ENCODE data around the gene DGKK.

DGKK gene

DNA sequence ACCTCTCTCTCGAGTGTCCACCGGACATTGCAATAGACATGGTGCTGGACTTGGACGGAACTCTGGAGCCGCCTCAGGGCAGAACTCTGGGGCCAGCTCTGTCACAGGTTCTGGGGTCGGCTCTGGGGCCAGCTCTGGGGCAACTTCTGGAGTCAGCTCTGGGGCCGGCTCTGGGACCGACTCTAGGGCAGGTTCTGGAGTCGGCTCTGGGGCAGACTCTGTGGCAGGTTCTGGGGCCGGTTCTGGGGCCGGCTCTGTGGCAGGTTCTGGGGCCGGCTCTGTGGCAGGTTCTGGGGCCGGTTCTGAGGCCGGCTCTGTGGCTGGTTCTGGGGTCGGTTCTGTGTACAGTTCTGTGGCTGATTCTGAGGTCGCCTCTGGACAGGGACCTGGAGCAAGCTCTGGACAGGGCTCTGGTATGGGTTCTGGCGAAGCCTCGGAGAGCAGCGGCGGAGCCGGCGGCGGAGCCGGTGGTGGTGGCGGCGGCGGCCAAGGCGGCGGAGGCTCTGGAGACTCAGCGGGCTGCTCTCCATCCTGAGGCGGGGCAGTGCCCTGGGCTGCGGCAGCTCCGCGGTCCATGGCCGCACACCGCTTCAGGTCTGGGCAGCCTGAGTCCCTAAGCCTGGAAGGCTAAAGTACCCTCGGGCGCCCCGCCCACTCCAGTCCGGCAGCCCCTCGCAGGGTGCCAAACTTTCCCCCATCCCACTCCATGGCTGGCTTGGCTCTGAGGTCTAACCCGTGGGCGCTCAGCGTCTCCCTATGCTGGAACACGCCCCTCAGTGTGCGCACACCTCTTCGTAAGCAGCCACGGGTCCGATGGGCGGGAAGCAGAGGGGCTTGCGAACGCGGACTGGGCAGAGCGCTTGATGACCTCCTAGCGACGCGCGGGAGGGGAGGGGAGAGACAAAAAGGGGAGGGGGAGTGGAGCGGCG lies at the start of gene DGKK:
Gene DGKK, minus strand, starts transcription at position 723 of the 929 bp plus-strand sequence. Its CDS starts 147 bp downstream, at position 576.
- no peak for DNase-seq (ENCODE audit: low spot score)

- no peak for DNase-seq (ENCODE audit: low spot score)
Observed at GRCh38 chrX:50514811-50515210, 44.2 kb upstream of the DGKK start.

DNA sequence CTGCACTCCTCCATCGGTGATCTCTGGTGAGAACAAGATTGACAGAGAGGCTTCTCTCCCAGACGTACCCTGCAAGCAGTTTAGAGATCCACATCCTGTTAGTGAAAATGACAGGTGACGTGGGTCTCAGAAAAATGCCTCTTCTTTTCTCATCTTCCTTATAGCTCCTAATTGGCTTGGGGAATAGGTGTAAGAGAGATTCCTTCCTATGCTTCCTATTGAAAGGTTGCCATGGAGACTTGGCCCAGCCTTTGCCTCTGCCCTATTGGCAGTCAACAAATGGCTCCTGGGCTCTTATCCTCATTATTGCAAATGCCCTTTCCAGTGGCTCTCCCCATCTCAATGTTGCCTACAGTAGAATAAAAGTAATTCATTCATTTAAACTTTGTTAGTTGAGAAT lies 26.5 kb upstream of the DGKK start:
- no peak for DNase-seq (ENCODE audit: low spot score)

GRCh38 chrX:50495616-50496015 lies 25.0 kb upstream of the DGKK start:
- DNase-seq (ENCODE audit: low spot score): no peak

GRCh38 chrX:50492720-50493119 lies 22.1 kb upstream of the DGKK start:
- no peak for DNase-seq (ENCODE audit: low spot score)

DNA sequence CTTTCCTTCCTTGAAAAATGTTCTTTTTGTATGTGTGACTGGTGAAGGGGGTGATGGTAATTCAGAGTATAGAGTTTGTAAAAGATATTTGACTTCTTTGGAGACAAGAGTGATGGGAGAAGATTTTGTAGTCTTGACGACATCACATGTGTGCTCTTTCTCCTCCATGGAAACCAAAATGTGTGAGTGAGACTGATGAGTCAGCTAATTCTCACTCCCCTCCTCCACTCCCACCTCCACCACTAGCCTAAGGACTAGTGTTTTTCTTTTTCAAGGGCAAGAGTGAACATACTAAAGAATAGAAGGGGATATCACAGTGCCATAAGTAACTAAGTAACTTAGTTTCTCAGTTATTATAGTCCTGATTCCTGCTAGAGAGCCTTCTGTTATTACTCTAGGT lies 14.0 kb upstream of the DGKK start:
- no peak for DNase-seq (ENCODE audit: low spot score)

DNA sequence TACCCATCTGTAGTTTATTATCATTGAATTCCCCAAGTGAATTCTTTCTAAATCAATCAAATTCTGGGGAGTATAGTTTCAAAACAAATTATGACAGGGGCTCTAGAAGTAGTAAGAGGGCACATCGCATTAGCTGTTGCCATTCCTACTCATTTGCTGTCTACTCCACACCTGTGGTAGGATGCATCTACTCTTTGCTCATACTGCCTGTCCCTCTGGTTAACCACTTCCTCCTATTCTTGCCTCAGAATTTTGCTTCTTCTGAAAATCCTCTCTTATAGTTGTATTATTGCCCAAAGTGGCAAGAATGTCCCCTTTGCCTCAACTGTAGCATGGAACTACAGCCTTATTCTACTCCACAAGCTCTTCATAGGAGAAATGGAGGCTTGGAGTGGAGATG lies 12.7 kb upstream of the DGKK start:
- no peak for DNase-seq (ENCODE audit: low spot score)

DNA sequence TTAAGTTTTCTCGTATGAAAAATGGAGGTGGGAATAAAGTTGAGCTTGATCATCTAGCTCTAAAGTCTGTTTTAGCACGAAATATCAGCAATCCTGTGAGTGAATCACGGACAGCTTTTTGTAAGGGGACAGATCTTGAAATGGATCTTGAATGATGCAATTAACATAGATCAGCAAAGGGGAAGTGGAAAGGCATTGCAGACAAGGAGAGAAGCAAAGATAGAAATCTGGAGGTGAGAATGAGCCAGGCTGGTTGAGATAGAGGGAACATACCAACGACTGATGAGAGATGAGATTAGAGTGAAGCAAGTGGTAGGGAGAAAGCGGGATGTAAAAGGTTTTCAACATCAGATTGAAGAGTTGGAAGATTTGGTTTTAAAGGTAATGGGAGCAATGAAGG lies 4.6 kb upstream of the DGKK start:
- DNase-seq (ENCODE audit: low spot score): no peak

GRCh38 chrX:50471390-50471789 lies 765 bp upstream of the DGKK start:
- no peak for DNase-seq (ENCODE audit: low spot score)

DNA sequence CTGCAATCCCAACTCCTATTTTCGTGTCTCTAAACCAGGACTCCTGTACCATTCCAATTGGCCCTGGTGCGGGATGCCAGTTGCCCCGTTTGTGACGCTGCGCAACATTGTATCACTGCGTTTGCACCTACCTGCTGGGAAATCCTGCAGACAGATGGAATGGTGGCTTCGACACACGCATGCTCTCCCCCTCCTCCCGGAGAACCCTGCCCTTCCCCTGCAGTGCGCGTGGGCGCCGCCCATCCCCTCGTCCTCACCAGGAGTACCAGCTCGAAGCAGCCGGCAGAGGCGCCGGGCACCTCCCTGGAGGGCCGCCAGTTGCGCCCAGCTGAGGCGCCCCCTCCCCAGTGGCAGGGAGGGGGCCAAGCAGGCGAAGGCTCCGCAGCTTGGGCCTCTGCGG lies 1.4 kb downstream of the DGKK start:
- no peak for DNase-seq (ENCODE audit: low spot score)

DNA sequence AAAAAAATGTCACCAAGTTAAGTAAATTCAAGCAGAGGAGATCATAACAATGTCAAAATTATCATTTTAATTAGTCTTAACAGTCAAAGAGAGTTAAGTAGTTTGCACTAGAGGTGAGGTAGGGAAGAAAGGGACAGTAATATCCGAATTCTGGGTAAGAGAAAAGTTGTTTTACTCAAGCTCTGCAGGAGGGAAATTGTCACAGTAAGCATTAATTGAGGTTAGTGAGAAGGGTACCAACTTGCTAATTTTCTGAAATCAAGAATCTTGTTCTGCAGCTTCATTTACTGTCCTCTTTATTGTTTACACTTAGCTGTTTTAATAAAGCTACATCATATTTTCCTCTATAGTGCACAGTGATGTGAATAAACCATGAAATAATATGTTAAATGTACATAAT lies 11.0 kb downstream of the DGKK start:
- no peak for DNase-seq (ENCODE audit: low spot score)

DNA sequence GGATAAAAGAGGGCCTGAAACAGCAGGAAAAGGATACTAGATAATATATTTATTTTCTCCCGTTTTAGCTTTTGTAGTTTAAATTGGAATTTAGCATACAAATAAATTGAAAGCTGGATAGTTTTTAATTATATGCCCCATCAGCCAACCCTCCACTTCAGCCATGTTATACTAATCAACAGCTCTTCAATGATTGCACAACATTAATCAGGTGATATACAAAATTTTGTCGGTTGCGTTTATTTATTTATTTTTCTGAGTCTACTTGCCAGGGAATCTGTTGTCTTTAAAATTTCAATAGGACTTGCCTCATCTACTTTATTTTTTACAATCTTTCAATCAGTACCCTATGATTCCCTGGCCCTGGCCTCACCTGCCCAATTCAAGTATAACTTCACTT lies 12.1 kb downstream of the DGKK start:
- no peak for DNase-seq (ENCODE audit: low spot score)

DNA sequence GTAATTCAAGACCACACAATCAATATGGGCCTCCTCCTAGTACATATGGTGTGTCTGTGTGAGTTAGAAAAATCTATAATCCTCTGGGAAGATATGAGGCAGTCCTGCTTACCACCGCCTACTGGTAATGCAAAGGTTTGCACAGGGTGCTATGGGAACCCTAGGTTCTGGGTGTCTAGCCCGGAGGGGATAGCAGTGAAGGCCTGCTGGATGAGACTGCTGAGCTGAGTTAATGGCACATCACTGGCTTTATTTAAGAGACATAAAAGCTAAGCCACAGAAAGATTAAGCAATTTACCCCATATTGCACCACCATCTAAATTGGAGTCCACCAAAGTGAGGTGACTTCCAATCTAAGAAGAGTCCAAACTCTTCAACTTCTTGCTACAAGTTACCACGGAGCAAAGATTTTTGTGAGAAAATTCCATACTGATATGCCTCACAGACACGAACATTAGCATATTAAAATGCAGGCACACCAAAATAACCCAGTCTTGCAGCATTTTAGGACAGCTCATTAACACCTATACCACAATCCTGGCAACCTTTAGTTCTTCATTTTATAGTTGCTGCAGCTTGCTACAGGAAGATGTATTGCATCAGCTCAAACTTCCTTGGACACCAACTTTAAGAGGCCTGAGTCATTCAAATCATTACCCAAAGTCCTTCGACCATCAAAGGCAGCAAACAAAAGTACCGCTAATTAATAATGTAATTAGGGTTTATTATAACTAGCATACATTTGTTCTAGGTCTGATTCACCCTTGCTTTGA lies 13.7 kb downstream of the DGKK start:
- DNase-seq (ENCODE audit: low spot score): no peak

- no peak for DNase-seq (ENCODE audit: low spot score)
Observed at GRCh38 chrX:50452782-50453181, 17.8 kb downstream of the DGKK start.

- no peak for DNase-seq (ENCODE audit: low spot score)
Observed at GRCh38 chrX:50450324-50450723, 20.3 kb downstream of the DGKK start.

GRCh38 chrX:50448565-50448964 lies 22.1 kb downstream of the DGKK start:
- DNase-seq (ENCODE audit: low spot score): no peak

DNA sequence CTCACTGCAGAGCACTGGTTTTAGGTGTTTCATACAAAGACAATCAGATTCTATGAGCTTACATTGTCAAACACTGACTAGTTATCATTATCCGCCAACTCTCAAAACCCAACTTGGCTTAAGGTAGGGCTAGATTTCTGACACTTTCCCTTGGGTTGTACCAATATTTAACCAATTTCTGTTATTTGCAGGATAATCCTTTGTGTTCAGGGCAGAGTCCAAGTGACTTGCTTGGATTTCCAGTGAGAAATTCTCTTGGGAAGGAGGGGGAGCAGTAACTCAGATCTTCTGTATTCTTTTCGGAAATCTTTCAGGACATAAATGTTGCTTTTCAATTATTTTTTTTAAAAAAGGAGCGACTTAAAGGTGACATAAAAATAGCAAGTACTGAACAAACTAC lies 23.1 kb downstream of the DGKK start:
- DNase-seq (ENCODE audit: low spot score): no peak

GRCh38 chrX:50442426-50443116 lies 28.1 kb downstream of the DGKK start:
- DNase-seq (ENCODE audit: low spot score): no peak

DNA sequence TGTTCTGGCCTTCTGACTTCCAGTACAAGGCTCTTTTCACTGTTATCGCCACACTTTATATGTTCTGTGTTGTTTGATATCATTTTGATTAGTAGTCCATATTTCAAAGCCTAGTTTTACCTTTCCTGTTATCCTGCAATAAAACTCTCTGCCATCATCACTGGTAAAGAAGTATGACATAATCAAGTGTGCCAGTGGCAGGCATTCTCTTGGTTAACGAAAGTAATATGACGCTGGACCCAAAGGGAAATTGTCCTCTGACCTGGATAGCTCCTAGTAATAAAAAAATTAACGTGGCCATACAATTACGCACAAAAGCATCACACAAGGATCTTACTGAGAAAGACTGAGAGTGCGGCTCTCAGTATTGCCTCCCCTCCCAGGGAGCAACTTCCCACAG lies 33.8 kb downstream of the DGKK start:
- DNase-seq (ENCODE audit: low spot score): no peak

DNA sequence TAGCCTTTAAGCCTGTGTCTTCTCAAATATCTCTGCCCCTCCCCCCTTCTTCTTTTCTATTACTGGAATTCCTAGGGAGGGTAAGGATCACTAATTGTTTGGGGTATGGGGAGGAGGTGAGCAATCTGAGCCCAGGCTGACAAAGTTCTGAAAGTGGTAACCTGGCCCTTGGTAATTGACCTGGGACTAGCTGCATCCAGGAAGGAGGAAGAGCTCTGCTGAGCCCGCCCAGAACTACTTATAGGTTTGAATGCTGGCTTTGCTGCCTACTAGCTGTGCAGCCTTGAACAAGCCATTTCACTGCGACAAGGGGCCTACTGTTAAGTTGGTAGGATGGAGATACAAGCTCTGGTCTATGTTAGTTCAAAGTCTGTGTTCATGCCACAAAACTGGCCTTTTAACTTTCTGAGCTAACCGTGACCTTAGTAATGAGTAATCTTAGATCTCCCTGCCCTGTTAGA lies 37.8 kb downstream of the DGKK start:
- DNase-seq (ENCODE audit: low spot score): no peak

- DNase-seq (ENCODE audit: low spot score): no peak
Observed at GRCh38 chrX:50431623-50432022, 39.0 kb downstream of the DGKK start.

GRCh38 chrX:50430917-50431575 lies 39.6 kb downstream of the DGKK start:
- no peak for DNase-seq (ENCODE audit: low spot score)
